GM12892 (cell line): ENCODE results near the gene KTN1.

Experiments
- DNase-seq: peaks from one replicate; pipeline ENCODE4 v3.0.0; 2011; ENCODE audit not compliant: insufficient read length
- FAIRE-seq: peaks from 2 replicates; lab custom pipeline; 2011; peaks lifted over from hg19 to GRCh38; lab: Jason Lieb, UNC
- POLR2A ChIP-seq: IDR thresholded peaks from 2 replicates; pipeline ENCODE4 v1.6.1; 2011; ENCODE audit warnings: low read depth, low read length, control low read depth
- POLR2AphosphoS5 ChIP-seq: IDR thresholded peaks from 2 replicates; pipeline ENCODE4 v1.6.1; 2011; ENCODE audit warnings: low read depth, low read length, control low read depth
- TAF1 ChIP-seq: IDR thresholded peaks from 2 replicates; pipeline ENCODE4 v1.6.1; 2011; ENCODE audit warnings: low read depth, mild to moderate bottlenecking, control low read depth, low read length, borderline replicate concordance

Gene KTN1

DNA sequence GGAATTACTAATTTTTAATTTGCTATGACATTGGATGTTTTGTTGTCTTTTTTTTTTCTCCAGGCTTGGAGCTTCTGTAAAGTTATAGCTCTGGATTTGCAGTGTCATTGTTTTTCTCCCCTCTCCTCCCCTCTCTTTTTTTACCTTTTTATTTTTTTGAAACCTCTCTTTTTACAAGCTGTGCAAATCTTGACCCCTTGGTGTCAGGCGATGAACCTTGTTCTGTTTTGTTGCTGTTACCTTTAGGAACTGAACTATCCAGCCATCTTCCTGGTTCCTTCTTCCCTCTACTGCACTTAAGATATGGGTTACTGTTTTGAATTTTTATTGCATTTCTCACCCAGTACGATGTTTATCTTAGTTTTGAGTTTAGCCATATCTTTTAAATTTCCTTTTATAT, 13.7 kb downstream of the KTN1 start:
- TF ChIP-seq TAF1 (no peak), POLR2A (no peak), POLR2AphosphoS5 (no peak)
- FAIRE-seq (peak; percentile 5), DNase-seq (no peak)

DNA sequence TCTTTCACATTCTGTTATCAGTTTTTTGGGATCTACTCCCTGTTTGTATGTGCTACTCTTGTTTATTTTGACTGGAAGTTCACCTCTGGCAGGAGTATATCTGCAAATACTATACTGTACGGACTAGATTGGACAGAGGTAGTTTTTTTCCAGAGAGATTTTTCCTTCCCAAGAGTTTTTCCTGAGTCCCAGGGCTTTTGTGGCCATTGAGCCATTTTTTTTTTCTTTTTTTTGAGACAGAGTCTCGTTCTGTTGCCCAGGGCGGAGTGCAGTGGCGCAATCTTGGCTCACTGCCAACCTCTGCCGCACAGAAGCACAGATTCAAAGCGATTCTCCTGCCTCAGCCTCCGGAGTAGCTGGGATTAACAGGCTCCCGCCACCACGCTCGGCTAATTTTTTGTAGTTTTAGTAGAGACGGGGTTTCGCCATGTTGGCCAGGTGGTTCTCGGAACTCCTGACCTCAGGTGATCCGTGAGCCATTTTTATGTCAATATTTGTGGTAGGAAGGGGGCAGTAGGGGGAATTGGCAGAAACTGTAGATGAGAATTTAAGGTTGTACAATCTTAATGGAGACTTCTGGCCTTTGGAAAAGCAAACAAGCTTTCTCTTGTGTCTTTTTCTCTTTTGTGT, 19.4 kb downstream of the KTN1 start:
- no peak for FAIRE-seq
- TF ChIP-seq POLR2A (no peak), TAF1 (no peak), POLR2AphosphoS5 (no peak)
- DNase-seq: no peak

DNA sequence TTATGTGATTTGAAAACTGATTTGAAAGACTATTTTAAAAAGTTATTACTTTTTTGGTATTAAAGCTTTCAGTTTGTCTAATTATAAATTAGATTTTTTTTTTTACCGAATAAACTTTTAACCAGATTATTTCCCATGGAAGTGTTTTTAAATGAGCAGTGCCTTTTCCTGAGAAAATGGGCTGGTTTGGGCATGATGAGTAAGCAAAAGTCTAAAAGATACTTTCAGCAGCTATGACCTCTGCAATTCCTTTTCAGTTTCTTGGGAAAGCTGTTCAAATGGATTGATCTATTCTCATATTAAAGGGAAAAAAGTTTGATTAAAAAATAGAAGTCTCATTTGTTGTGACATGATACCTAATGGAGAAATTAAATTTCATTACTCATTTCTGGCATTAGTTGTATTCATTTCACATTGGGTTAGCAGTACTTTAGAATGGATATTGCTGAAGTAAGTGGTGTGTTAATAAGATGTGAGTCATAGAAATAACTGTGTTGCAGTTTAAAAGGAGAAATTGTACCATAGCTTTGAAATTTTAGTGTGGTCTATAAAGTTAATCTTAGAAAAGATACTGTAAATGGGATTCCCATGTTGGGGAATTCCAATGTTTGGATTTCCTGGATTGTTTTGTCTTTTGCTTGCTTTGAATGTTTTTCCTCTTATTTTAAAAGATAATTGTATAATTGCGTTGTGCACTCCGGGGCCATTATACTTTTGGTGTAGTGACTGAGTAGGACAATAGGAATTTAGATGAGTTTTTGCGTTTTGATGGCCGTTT, 21.0 kb downstream of the KTN1 start:
- TF ChIP-seq POLR2A (no peak), POLR2AphosphoS5 (no peak), TAF1 (no peak)
- no peak for FAIRE-seq
- DNase-seq: no peak

DNA sequence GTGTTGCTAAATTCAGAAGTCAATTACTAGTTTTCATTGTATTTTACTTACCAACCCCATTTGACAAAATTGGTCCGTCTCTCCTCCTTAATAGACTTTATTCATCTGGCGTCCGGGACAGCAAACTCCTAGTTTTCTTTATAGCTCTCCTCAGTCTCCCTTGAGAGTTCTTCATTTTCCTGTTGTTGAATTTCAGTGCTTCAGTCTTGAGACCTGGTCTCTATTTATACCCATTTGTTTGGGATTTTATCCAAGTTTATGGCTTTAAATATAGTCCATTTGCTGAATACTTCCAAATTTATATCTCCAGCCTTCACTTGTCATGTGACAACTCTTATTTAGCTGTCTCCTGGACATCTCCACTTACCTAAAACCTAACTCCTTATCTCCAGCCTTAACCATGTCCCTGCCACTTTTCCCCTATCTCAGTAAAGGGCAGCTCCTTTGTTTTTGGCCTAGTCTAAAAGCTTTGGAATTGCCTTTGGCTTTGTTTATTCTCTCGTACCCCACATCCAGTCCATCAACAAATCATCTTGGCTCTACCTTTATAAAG, 23.5 kb downstream of the KTN1 start:
- DNase-seq (no peak), FAIRE-seq (no peak)
- TF ChIP-seq TAF1 (no peak), POLR2A (no peak), POLR2AphosphoS5 (no peak)

DNA sequence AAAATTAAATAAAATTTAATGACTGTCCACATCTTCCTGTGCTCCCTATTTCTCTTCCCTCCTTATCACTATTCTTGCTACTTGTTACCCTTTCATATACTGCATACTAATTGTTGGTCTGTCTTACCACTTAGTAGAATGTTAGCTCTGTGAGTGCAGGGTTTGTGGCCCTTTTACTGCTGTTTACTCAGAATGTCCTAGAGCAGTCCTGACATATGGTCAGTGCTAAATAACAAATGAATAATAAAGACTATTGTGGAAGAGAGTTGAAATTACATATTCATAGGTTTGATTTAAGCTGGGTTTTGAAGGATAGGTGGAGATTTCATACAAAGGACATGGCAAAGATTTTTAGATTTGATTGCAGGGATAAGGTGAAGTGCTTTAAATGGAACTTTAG, 24.5 kb downstream of the KTN1 start:
- DNase-seq: no peak
- no peak for TF ChIP-seq POLR2A
- no peak for TF ChIP-seq POLR2AphosphoS5
- TF ChIP-seq TAF1: no peak
- no peak for FAIRE-seq

DNA sequence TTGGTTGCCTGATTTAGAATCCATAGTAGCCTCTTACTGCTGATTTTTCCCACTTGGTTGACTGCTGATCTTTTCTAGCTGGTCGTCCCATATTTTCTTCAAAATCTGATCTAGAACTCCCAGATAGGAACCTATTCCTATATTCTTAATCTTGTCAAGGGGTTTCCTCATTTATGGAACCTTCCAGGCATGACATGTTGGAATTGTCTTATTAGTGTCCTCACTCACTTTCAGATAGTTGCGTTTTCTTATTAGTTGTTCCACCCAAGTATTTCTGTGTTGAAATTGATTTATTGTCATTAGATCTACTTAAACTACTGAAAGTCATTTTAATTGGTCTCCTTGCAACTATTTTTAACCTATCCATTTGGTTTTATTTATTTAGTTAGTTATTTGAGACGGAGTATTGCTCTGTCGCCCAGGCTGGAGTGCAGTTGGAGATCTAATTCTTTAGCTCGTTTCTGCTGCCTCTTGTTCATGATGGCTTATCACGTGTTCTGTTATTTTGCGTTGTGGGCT, 25.0 kb downstream of the KTN1 start:
- DNase-seq (no peak), FAIRE-seq (no peak)
- TF ChIP-seq POLR2AphosphoS5: no peak
- TF ChIP-seq TAF1: no peak
- no peak for TF ChIP-seq POLR2A

DNA sequence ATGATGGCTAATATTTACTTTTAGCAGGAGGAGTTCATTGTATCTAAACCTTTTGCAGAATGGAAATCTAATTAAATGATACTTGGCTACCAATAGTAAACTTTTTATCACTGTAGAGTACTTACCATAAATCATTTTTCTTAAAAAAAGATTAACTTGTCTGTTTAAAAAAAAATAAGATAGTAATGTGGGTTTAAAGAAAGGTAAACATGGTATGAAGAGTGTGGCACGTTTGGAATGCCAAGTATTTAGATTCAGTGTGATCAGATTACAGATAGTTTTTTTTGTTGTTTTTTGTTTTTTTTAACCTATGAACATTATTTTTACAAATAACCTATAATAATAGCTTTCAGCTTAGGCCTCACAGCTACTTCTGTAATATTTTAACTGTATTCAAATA, 25.8 kb downstream of the KTN1 start:
- TF ChIP-seq POLR2A: no peak
- TF ChIP-seq TAF1: no peak
- no peak for TF ChIP-seq POLR2AphosphoS5
- no peak for FAIRE-seq
- DNase-seq: no peak

DNA sequence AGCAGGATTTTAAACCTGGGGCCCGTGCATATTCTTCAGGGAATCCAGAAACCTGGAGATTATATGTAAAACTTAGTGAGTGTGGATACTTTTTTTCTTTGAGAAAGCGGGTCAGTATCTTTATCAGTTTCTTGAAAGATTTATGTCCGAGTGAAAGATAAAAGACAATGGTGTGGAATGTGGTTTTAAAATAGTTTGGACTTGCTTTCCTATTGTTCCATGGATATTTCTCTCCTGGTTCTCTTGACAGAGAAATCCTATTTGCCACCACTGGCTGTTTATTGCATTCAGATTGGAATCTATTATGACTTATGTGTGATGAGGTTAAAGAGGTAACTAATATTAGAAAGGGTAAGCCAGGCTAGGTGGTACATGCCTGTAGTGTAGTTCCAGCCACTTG, 27.4 kb downstream of the KTN1 start:
- no peak for DNase-seq
- peak; percentile 50 for FAIRE-seq
- TF ChIP-seq POLR2AphosphoS5: no peak
- no peak for TF ChIP-seq POLR2A
- TF ChIP-seq TAF1: no peak

DNA sequence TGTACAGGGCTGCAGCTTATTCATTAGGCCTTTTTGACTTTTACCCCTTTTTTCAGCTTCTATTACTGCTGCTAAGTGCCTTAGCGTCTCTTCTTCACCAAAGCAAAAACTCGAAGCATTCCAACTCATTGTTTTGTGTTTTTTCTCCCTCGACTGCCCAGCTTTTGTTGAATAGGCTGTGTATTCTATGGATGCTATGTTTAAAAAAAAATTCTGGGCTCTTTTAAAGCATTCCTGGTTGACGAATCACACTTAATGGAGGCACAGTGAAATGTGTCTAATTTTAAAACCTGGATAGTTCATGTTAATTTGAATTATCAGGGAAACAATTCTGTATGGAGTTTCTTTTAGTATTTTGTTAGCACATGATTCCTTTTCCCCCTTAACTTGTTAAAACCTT, 29.7 kb downstream of the KTN1 start:
- no peak for TF ChIP-seq TAF1
- TF ChIP-seq POLR2AphosphoS5: no peak
- no peak for TF ChIP-seq POLR2A
- DNase-seq (no peak), FAIRE-seq (no peak)

DNA sequence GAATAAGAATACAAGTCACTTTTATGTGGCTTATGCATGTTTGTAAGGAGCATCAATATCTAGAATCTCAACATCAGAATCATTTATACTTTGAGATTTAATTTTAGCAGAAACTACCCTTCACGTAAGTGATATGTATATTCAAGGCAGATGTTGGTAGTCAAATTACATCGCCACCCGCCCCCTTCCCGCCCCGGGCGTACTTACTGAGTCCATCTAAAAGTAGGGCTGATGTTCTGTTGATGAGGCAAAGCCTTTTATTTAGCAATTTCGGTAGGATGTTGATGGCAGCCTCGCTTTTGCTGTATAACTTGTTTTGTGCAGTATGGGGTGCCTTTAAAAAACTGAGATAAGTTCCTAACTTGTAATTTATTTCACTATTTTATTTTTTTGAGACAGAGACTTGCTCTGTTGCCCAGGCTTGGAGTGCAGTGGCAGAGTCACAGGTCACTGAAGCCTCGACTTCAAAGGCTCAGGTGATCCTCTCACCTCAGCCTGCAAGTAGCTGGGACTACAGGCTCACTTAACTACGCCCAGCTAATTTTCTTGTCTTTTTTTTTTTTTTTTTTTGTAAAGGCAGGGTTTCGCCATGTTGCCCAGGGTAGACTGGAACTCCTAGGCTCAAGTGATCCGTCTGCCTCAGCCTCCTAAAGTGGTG, 30.8 kb downstream of the KTN1 start:
- TF ChIP-seq TAF1 (no peak), POLR2A (no peak), POLR2AphosphoS5 (no peak)
- FAIRE-seq (no peak), DNase-seq (no peak)

DNA sequence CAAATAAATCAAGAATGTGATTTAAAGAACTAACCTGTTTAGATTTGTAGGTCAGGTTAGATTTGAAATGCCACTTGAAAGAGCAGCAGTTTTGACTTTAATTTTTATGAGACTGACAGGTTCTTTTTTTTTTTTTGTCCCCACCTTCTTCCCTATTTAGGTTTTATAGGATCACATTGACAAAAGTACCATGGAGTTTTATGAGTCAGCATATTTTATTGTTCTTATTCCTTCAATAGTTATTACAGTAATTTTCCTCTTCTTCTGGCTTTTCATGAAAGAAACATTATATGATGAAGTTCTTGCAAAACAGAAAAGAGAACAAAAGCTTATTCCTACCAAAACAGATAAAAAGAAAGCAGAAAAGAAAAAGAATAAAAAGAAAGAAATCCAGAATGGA, 31.9 kb downstream of the KTN1 start:
- FAIRE-seq: no peak
- TF ChIP-seq POLR2A (no peak), TAF1 (no peak), POLR2AphosphoS5 (no peak)

More for the DNA sequence above, 31.9 kb downstream of the KTN1 start:
- DNase-seq: no peak
